Right lung (tissue), 5 donors: ENCODE measurements around the gene FAM43A. TPM values are rescaled to one million over a fixed set of nuclear protein-coding genes. Genes with fewer than 3 reads are reported as not detected.

Experiments used
- DNase-seq, 2 donors: peaks; one replicate each; pipeline ENCODE4 v3.0.0-alpha.2; 2013
- polyA plus RNA-seq, 5 donors: library from polyadenylated mRNA; unstranded; fragments of 120-200 nt; gene quantifications; one replicate each; pipeline versions ENCODE4 v1.2.1 to v1.2.3, GENCODE V29; 2013; ENCODE audit warnings: inconsistent platforms in 1 of 5, low replicate concordance in 1 of 5; ENCODE audit not compliant: insufficient read length in 5 of 5, insufficient read depth in 1 of 5

FAM43A gene
- polyA plus RNA-seq, 5 donors, result 13.9 to 24.6 (median 18.9) TPM

DNA sequence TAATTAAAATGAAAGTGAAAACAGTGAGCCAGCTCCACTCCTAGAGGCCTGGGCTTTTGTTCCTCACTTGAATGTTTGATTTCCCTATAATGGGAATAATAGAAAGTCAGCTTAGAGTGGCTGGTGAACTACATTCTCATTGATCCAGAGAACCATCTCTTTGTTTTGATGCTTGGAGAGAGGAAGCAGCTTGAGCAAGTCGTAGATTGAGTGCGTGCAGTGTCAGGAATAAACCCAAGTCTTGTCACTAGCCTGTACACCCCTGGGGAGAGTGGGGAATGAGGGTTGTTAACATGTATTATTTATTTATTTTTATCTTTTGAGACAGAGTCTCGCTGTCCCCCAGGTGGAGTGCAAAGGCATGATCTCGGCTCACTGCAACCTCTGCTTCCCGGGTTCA lies 12.8 kb upstream of the FAM43A start:
- DNase-seq, result no peak

DNA sequence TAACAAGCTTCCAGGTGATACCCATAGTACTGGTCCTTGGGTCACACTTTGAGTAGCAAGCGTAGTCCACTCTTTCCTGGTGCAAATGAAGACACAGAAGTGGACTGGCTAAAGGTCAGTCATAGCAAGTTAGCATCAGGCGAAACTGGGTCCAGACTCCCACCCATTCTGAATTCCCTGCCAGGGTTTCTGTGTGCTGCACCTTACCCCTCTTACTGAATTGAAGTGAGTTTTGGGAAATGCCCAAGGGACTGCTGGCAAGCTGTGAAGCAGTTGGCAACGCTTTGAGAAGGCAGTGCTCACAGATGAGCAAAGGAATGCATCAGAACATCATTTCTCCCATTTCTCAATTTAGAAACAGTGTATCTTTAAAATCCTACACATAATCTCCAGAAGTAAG lies 11.9 kb upstream of the FAM43A start:
- DNase-seq, result no peak

DNA sequence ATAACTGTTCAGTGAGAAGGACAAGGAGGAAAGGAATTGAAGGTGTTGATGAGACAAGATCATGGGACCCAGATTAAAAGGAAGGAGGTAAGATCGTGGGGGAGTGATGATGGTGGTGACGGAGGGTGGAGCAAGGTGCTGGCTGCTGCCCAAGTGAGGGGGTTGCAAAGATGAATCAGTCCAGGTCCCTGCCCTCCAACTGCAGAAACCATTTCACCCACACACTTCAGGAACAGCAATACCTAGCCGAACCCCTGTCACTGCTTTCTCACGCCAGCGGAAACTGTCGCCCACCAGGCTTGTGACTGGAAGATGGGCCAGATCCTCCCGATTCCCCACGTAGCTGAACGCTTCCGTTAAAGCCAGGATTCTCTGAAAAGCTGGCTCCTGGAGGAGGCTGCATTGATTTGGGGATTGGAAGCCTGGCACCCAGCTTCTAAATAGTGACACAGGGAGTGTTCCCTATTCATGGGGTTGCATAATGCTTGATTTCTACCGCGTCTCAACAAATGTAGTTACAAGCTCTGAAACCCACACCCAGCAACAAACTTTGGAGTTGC lies 10.5 kb upstream of the FAM43A start:
- no peak for DNase-seq

DNA sequence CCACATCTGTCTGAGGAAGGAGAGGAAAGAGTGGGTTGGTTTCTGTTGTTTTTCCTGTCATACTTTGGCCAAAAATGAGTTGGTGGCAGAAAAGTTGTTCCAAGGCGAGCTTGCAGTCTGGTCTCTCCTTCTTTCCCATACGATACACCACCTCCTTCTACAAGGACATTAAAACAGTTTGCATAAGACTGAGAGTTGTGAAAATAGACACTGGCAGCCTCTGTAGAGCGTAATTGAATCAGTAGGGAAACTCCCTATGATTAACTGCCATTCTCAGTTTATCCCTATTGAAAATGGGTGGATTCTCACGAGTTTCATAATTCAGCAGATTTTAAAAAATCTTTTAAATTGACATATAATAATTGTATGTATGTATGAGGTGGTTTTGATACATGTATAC lies 10.0 kb upstream of the FAM43A start:
- no peak for DNase-seq

DNA sequence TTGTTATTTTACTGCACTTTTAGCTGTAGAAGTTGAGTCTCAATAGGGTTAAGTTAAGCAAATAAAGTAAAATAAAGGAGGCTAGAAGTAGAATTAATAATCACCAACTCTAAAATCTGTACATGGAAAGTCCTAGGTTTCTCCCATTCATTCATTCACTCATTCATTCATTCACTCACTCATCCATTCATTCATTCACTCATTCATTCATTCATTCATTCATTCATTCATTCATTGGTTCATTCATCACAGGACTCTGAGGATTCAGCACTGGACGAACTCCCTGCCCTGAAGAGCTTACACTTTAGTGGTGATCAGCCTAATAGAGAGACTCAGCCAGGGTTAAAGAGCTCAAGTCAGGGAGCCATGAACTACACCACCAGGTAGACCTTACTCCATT lies 9.2 kb upstream of the FAM43A start:
- no peak for DNase-seq

DNA sequence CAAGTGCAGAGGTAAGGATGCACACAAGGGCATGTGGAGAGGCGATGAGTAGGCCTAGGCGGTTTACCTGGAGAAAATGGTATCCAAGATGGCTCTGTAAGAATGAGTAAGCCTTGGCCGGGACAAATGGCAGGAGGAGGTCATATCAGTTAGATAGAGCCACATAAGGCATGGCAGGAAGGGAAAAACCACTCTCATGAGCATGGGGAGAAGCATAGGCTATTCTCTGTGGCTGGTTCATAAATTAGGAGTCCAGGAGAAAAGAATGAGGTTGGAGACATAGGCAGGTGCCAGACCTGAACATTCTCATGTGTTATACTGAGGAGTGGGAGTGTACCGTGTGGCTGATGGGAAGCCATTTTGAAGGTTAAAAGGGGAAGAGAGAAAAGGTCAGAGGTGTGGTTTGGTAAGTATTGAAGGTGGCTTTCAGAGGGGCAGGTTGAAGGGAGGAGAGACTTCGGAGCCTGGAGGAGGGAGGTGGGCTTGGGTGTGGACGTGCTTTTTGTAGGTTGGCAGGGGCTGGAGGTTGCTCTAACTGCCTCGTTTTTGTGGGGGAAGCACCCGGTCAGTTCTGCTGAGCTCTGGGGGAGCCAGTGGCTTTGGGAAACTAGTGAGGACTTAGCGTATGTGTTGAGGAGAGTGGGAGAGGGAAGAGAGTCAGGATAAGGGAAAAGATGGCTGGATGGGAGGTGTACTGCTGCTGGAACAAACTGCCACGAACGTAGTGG lies 4.6 kb upstream of the FAM43A start:
- DNase-seq, result no peak

DNA sequence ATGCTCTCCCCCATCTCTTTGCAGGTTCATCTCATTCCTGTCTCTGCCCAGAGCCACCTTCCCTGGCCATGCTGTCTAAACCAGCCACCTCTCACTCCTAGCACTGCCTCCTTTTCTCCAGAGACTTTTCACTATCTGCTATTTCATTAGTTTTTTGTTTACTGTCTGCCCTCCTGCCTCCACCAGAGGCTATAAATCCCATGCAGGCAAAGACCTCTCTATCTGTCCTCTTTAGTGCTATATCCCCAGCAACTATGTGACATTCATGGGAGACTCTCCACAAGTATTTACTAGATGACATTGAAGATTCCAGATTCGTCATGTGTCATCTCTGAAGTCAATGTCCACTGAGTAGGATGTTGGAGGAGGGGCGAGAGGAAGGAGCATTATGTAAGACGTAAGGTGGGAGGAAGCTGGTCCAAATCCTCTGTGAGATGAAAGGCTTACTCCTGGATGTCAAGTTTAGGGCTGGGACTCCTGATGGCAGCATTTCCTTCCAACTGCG lies 3.4 kb upstream of the FAM43A start:
- DNase-seq, result no peak

DNA sequence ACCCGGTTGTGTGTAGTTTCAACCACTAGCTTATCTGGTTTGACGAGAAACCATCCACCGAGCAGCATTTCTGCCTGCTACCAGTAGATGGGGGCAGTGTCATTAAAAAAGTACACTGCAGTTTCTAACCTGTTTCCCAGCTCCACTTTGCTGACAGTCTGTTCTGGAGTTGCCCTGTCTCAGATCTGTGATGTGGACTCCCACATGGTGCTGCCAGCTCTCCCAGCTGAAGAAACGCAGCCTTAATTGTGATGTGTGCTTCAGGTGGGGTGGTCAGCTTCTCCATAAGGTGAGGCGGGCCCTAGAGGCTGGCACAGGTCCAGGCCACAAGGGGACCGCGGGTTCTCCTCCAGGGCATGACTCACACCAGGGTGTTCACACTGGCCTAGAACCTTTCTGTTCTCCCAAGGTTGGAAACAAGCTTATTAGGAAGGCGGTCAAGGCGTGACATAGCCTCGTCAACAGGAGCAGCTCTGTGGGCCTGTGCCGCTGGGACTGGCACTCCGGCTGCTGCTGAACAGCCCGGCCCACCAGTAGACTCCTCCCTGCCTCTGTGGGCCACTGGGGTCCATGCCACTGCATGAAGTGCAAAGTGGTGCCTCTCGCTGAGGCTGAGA lies 2.9 kb upstream of the FAM43A start:
- peak; percentile 77 to 85 for DNase-seq

DNA sequence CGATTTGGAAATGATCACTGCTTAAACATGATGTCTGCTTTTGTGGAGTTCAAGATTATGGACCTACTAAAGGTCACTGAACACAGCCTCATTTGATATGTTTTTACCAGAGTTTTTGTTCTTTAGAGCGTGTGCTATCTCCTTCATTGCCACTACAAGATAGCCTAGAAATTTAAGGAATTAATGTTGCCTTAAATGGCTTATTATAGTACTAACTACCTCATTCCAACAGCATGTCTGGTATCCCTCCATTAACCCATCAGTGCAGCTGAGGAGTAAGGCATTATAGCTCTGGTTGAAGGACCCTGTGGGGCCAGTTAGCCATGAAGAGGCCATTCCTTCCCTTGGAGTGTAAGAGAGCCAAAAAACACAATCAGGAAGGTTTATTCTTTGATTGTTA lies 2.3 kb upstream of the FAM43A start:
- no peak for DNase-seq

DNA sequence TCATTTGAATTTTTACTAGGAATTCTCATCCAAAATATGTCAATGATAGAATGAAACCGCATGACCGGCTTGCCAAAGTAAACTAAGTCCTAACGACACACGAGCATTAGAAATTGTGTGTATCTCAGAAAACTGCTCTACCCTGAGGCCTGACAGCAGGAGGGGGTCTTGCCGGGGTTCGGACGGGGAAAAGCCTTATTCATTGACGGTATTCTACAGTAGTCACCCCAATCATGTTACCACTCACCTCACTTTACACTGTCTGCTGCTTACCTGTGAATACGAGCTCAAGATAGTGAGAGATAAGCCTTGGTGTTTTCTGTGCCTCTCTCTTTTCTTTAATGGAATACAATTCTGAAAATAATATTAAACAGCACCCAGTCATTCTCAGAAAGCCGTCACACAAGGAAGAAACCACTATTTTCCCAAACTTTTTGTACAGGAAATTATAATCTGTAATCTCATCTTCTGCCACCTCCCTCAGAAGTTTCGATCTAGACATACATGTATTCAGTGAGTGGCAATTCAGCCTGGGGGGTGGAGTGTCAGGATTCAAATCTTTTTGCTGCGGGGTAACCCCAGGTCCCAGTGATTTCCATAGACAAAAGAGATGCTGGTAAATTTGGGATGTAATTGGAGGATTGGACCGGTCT lies 492 bp upstream of the FAM43A start:
- DNase-seq, result no peak

DNA sequence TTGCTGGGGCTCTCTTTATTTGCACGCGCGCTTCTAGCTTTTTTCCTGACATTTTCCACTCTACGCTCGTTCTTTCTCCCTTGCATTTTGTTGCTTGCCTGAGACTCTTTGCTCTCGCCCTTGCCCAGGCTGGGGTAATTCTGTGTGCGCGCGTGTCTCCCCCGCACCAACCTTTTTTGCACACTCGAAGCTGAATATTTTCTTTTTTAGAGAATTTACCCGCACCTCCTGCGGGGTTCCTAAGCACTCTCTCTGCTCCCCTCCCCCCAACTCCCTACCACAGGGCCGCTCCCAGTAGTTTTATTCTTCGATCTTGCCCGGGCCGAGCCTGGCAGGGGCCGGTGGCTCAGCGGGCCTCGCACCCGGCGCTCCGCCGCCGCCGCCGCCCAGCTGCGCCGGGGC lies 732 bp downstream of the FAM43A start:
- DNase-seq, result no peak

DNA sequence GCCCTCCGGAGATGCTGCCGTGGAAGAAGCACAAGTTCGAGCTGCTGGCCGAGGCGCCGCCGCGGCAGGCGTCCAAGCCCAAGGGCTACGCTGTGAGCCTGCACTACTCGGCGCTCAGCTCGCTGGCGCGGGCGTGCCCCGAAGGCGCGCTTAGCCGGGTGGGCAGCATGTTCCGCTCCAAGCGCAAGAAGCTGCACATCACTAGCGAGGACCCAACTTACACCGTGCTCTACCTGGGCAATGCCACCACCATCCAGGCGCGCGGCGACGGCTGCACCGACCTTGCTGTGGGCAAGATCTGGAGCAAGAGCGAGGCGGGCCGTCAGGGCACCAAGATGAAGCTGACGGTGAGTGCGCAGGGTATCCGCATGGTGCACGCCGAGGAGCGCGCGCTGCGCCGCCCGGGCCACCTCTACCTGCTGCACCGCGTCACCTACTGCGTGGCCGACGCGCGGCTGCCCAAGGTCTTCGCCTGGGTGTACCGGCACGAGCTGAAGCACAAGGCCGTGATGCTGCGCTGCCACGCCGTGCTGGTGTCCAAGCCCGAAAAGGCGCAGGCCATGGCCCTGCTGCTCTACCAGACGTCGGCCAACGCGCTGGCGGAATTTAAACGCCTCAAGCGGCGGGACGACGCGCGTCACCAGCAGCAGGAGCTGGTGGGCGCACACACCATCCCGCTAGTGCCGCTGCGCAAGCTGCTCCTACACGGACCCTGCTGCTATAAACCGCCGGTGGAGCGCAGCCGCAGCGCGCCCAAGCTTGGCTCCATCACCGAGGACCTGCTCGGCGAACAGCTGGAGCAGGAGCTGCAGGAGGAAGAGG lies 1.3 kb downstream of the FAM43A start:
- DNase-seq, result peak; percentile 36 to 47

DNA sequence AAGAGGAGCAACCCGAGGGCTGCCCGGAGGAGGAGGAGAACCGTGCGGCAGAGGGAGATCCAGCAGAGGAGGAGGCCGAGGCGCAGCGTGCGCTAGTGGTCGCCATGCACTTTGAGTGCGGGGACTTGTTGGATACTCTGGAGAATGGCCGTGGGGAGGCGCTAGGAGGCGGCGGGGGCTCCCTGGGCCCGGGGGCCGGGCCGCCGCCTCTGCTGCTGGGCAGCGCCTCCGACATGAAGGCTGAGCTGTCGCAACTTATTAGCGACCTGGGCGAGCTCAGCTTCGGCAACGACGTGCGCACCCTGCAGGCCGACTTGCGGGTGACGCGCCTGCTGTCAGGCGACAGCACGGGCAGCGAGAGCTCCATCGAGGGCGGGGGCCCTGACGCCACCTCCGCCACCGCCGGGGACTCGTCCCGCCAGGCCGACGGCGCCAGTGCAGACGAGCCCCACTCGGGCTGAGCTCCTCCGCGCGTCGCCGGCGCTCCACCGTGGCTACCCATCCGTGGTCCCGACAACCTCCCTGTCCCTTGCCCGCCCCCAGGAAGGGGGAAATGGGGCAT lies 2.0 kb downstream of the FAM43A start:
- DNase-seq, result peak; percentile 62 to 66

DNA sequence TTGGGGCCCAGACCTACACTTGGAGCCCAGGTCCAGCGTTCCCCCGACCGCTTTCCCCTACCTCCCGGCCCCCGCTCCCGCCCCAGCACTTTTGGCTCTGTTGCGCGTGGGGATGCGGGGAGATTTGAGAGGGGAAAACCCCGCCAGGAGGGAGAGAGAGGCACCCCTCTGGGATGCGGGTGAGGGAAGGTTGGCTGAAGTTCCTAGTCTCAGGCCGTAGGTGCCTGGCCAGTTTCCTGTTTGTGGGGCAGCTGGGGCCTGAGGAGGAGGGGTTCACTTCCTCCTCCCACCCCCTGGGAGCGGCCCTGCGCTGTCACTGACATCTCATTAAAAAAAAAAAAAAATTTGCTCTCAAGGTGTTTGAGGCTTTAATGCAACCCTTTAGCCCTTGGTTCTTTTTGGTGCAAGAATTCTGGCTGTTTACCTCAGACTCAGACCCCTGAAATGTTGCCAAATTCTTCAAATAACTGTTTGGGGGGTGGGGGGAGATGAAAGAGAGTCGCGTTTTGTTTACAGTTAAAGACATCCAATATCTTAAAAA lies 2.6 kb downstream of the FAM43A start:
- peak; percentile 58 to 65 for DNase-seq

DNA sequence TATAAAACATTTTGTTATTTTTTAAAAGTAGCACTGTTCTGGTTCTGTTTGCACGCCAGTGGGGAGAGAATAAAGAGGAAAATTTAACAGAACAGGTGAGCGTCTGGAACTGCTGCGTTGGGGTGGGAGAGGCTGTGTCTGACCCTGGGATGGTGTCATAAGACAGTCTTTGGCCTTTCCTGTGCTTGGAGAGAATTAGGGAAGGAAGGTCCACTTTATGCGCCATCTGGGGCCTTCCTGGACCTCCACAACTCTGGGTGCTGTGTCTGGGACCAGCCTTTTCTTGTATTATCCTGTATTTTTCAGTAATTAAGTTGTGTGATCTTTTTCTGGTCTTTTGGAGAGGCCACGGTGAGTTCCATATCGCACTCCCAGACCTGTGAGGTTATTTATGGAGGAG lies 3.3 kb downstream of the FAM43A start:
- DNase-seq, result no peak

DNA sequence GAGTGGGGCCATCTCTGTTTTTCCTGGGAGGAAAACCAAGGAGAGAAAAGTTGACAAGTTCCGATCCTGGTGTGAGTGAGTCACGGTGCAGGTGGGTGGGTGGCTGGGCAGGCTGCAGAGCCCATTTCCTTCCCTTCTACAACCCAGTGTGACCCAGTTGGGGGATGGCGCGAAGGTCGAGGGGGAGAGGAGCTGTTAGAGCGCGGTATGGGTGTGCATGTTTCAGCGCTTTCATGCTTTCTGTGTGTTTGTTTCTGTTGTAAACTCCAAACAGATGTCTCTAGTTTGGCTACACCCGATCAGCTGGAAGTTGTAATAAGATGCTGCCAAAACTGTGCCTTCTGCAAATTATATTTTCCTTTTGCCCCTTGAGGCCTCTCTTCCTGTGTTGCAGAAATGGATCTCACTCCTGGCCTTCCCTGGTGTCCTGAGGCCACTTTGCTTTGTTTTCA lies 3.8 kb downstream of the FAM43A start:
- DNase-seq, result peak; percentile 88 to 91

DNA sequence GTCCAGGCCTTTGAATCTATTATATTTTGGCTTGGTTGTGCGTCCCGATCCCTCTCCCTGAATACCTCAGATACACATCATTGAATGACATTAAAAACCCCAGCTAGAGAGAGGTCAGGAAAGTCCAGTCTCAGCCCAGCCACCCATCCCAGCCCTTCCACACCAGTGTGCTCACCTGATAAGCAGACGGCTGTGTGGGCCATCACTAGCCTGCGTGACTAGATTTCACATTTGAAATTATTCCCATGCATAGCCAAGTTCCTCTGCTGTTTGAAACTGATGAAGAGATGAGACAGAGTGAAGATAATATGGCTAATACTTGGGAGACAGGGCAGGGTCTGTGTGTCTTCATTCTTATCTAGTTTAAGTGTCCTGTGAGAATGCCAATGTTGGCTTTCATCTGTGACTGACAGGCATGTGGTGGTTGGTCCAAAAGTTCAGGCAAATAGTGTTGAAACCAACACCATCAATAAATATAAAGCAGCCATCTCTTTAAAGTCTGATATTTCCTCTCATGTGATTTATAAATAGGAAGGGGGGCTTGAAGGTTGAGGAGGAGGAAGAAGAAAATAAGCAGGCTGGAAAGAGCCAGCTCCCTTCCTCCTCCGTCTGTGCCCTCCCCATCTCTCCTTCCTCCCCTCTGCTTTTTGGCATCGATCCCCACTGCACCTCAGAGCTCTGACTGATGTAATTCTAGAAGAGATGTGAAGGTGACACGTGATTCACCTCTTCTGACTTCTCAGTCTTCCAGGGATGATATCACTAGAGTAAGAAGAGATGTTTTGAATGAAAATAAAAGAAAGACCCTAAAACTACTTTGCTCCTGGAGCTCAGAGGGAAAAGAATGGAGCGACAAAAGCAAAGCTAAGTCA lies 5.1 kb downstream of the FAM43A start:
- DNase-seq, result no peak

DNA sequence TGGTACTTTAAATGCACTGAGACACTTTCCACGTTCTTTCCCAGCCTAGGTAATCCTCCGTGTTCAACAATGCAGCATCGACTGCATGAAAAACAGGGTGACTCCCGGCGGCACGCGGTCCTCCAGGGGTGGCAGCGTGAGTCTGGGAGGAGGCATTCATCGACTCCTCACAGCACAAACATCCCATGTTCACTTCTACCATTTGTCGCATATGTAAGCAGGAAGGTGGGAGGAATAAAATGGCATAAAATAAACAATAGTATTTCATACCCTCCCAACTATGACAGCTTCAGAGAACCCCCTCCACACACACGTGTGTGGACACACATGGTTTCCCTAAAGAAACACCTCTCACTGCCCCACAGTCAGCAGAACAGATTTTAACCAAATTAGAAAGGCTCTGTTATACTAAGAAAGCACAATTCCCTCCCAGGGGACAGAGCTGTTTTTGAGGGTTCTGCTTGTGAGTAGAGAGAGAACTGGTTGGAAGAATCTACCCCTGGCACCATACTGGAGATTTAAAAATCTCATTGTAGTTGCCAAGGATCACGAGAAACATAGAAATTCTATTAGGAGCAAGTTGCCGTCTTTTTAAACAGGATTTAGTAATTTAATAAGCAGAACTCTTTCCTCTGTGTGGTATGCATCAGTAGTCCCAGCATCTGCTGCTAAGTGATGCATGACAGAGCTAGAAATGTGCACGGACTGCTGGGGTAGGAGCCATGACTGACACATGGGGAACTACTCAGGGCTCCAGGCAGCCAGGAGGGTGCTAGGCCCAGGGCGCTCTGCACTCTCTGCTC lies 6.0 kb downstream of the FAM43A start:
- no peak for DNase-seq

DNA sequence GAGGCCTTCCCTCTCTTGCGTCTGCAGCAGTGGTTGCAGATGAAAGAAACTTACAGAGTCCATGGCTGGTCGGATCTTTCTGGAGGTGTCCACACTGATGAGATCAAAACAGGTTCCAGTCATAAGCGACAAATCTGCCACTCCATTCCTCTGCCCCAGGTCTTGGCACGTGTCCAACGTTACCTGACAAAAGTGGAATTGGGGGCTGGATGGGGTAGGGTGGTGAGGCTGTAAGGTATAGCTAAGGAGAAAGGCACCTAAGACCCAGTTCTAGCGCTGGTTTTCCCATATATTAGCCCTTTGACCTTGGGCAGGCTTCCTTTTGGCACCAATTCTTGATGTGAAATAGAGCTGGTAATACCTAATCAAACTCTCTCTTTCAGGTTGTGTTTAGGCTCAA lies 11.0 kb downstream of the FAM43A start:
- DNase-seq, result no peak
